Loucy (cell line): ENCODE data around the gene SMTN.

Experiments
- H2AFZ ChIP-seq: fragments of 200-600 bp; sonication (generic); 2 replicates; pipeline ENCODE4 v1.6.0; 2016; ENCODE audit warnings: antibody characterized with exemption, mild to moderate bottlenecking, low read length, moderate library complexity
- H3F3A ChIP-seq: fragments of 200-600 bp; 2 replicates; pipeline ENCODE4 v1.6.0; 2016; ENCODE audit warnings: antibody characterized with exemption, low read depth, mild to moderate bottlenecking
- H3K27me3 ChIP-seq: fragments of 200-600 bp; sonication (generic); 2 replicates; pipeline ENCODE4 v1.6.1; 2014; ENCODE audit warnings: low read length, mild to moderate bottlenecking; ENCODE audit not compliant: insufficient read depth, poor library complexity, severe bottlenecking
- H3K36me3 ChIP-seq: fragments of 200-600 bp; sonication (generic); 2 replicates; pipeline ENCODE4 v1.6.1; 2016; ENCODE audit warnings: low read length; ENCODE audit not compliant: insufficient read depth
- H3K4me1 ChIP-seq: fragments of 200-600 bp; sonication (generic); 2 replicates; pipeline ENCODE4 v1.5.1; 2014; ENCODE audit warnings: low read length, mild to moderate bottlenecking; ENCODE audit not compliant: insufficient read depth, poor library complexity, severe bottlenecking
- H3K4me2 ChIP-seq: fragments of 200-600 bp; sonication (generic); 2 replicates; pipeline ENCODE4 v1.6.0; 2014; ENCODE audit warnings: antibody characterized with exemption, low read length, low read depth, mild to moderate bottlenecking; ENCODE audit not compliant: poor library complexity, severe bottlenecking
- H3K4me3 ChIP-seq: fragments of 200-600 bp; sonication (generic); 2 replicates; pipeline ENCODE4 v1.5.1; 2014; ENCODE audit warnings: low read length, mild to moderate bottlenecking, mixed read lengths; ENCODE audit not compliant: poor library complexity, severe bottlenecking
- H3K79me2 ChIP-seq: fragments of 200-600 bp; sonication (generic); 2 replicates; pipeline ENCODE4 v1.6.1; 2014; ENCODE audit warnings: low read length; ENCODE audit not compliant: insufficient read depth
- H3K9ac ChIP-seq: fragments of 200-600 bp; sonication (generic); 2 replicates; pipeline ENCODE4 v1.6.0; 2014; ENCODE audit warnings: mild to moderate bottlenecking, low read depth, low read length, moderate library complexity; ENCODE audit not compliant: poor library complexity, severe bottlenecking
- H3K9me2 ChIP-seq: fragments of 200-600 bp; sonication (generic); replicated peaks from 2 replicates; pipeline ENCODE4 v1.6.1; 2016; ENCODE audit warnings: low read depth, low read length, mixed read lengths
- H3K9me3 ChIP-seq: fragments of 200-600 bp; sonication (generic); 2 replicates; pipeline ENCODE4 v1.6.1; 2014; ENCODE audit warnings: mild to moderate bottlenecking, antibody characterized with exemption, low read length, low read depth; ENCODE audit not compliant: insufficient read depth
- H4K20me1 ChIP-seq: fragments of 200-600 bp; sonication (generic); 2 replicates; pipeline ENCODE4 v1.6.0; 2014; ENCODE audit warnings: antibody characterized with exemption, low read length, mild to moderate bottlenecking; ENCODE audit not compliant: insufficient read depth, poor library complexity, severe bottlenecking
- EZH2phosphoT487 ChIP-seq: fragments of 200-600 bp; IDR thresholded peaks from 2 replicates; pipeline ENCODE4 v1.6.1; 2018; ENCODE audit warnings: antibody characterized with exemption, mild to moderate bottlenecking, moderate library complexity, borderline replicate concordance
- TF ChIP-seq, protein P1 (sequence below): fragments of 200-600 bp; sonication (generic); conservative IDR thresholded peaks from 2 replicates; pipeline ENCODE4 v1.5.1; 2014; ENCODE audit warnings: mild to moderate bottlenecking, antibody characterized with exemption, low read length

Gene SMTN

DNA sequence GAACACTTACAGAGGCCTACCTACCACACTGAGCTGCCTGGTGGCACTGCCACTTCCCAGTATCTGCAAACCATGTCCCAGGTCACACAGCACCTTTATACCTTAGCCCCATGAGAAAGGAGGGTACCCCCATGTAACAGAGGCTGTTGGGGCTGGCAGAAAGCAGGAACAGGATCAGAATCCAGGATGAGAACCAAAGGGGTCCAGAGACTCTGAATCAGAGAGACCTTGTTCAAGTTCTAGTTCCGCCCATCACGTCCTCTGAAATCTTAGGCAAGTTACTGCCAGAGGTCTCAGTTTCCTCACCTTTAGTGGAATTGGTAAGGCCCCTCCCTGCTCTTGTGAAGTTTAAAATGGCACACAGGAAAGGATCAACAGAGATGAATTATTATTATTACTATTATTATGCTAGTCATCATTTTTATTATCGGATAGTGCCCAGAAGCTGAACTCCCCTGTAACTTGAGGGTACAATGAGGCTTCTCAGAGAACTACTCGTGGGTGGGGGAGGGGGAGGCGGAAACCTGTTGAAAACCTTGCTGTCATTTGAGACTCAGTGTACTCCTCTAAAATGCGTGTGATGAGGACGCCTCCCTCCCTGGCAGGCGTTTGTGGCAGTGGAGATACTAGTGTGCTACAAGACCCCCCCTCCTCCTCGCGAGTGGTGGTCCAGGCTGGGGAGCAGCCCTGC, 17.0 kb downstream of the SMTN start:
- no peak overlapping the region for H3K4me3 ChIP-seq

DNA sequence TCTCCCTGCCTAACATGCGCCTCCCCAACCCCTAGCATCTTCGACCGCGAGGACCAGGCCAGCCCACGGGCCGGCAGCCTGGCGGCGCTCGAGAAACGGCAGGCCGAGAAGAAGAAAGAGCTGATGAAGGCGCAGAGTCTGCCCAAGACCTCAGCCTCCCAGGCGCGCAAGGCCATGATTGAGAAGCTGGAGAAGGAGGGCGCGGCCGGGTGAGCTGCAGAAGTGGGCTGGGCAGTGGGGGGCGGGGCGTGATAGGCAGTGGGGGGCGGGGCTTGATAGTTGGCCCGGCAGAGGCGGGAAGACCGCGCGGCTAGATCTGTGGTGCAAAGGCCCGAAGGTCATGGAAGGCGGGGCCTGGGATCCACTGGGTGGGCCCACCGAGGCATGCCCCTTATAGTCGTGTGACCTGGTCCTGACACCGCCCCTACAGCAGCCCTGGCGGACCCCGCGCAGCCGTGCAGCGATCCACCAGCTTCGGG, 17.6 kb downstream of the SMTN start:
- no peak overlapping the region for H3K4me2 ChIP-seq
- H2AFZ ChIP-seq, result no peak overlapping the region
- peaks cover 1% of the 10 kb centered on the region for H3K4me1 ChIP-seq
- H3K9ac ChIP-seq, result no peak overlapping the region
- peaks cover 38% of the 10 kb centered on the region; the same call in 1 of the 2 replicates for H3K36me3 ChIP-seq
- no peaks in the 10 kb centered on the region for H4K20me1 ChIP-seq
- no peaks in the 10 kb centered on the region for H3F3A ChIP-seq
- H3K9me2 ChIP-seq, result no peaks in the 10 kb centered on the region
- H3K79me2 ChIP-seq, result no peaks in the 10 kb centered on the region
- no peak overlapping the region for H3K4me3 ChIP-seq
- no peaks in the 10 kb centered on the region for H3K9me3 ChIP-seq
- no peaks in the 10 kb centered on the region for H3K27me3 ChIP-seq
- TF ChIP-seq, protein P1, sequence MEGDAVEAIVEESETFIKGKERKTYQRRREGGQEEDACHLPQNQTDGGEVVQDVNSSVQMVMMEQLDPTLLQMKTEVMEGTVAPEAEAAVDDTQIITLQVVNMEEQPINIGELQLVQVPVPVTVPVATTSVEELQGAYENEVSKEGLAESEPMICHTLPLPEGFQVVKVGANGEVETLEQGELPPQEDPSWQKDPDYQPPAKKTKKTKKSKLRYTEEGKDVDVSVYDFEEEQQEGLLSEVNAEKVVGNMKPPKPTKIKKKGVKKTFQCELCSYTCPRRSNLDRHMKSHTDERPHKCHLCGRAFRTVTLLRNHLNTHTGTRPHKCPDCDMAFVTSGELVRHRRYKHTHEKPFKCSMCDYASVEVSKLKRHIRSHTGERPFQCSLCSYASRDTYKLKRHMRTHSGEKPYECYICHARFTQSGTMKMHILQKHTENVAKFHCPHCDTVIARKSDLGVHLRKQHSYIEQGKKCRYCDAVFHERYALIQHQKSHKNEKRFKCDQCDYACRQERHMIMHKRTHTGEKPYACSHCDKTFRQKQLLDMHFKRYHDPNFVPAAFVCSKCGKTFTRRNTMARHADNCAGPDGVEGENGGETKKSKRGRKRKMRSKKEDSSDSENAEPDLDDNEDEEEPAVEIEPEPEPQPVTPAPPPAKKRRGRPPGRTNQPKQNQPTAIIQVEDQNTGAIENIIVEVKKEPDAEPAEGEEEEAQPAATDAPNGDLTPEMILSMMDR, result no peak
- TF ChIP-seq EZH2phosphoT487, result no peak

More for the DNA sequence above, 17.0 kb downstream of the SMTN start:
- Histone ChIP-seq H3K27me3 (no peaks in the 10 kb centered on the region), H3K36me3 (peaks cover 39% of the 10 kb centered on the region; the same call in 1 of the 2 replicates), H3K4me2 (no peak overlapping the region), H2AFZ (no peak overlapping the region), H3K9ac (no peak overlapping the region), H3K79me2 (no peaks in the 10 kb centered on the region), H3K9me2 (no peaks in the 10 kb centered on the region), H3K9me3 (no peaks in the 10 kb centered on the region), H3K4me1 (no peaks in the 10 kb centered on the region), H4K20me1 (no peaks in the 10 kb centered on the region), H3F3A (no peaks in the 10 kb centered on the region)
- TF ChIP-seq, protein P1, result no peak
- no peak for TF ChIP-seq EZH2phosphoT487

DNA sequence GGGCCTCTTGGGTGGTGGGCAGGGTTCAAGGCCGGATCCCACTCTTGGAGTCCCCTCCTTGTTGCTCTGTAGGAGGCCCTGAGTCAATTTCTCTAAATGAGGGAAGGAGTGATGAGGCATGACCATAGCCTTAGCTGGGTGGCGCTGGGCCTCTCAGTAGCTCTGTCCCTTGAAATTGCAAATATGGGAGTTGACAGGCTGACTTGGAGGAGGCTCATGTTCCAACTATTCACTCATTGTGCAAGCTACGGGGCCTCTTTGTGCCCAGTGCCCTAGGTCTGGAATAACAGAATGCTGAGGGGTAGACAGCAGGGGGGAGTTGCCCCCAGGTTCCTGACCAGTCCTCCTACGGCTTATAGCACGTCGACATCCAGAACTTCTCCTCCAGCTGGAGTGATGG, 18.3 kb downstream of the SMTN start:
- H2AFZ ChIP-seq, result no peak overlapping the region
- no peaks in the 10 kb centered on the region for H3K27me3 ChIP-seq
- no peak overlapping the region for H3K4me2 ChIP-seq
- H3K4me1 ChIP-seq, result peaks cover 3% of the 10 kb centered on the region
- no peaks in the 10 kb centered on the region for H4K20me1 ChIP-seq
- peaks cover 38% of the 10 kb centered on the region; the same call in 1 of the 2 replicates for H3K36me3 ChIP-seq
- no peak overlapping the region for H3K9ac ChIP-seq
- H3K79me2 ChIP-seq, result no peaks in the 10 kb centered on the region
- no peaks in the 10 kb centered on the region for H3F3A ChIP-seq
- H3K4me3 ChIP-seq, result no peak overlapping the region
- no peaks in the 10 kb centered on the region for H3K9me3 ChIP-seq
- no peak for TF ChIP-seq EZH2phosphoT487
- TF ChIP-seq, protein P1, result no peak
- H3K9me2 ChIP-seq, result no peaks in the 10 kb centered on the region
